GM10248 (cell line): Measurements from ENCODE around the gene RHOBTB3.

Experiments used
- CTCF ChIA-PET: fragments of 300-600 bp; sonication (Branson Sonifier 250); formaldehyde crosslinking; extraction: SDS; loops from one replicate; lab custom pipeline; 2021; ENCODE audit warnings: antibody characterized with exemption; lab: Yijun Ruan, JAX
- POLR2A ChIA-PET: fragments of 350-650 bp; sonication (Branson Sonifier 250); formaldehyde crosslinking; extraction: SDS; loops from one replicate; lab custom pipeline; 2020; ENCODE audit warnings: antibody characterized with exemption; lab: Yijun Ruan, JAX
- DNase-seq: peaks from one replicate; pipeline ENCODE4 v3.0.0; 2012; ENCODE audit errors: extremely low spot score
- CTCF ChIP-seq: IDR thresholded peaks from 2 replicates; pipeline ENCODE4 v1.5.1; 2012; ENCODE audit warnings: mild to moderate bottlenecking, low read depth; ENCODE audit errors: extremely low read depth, missing control alignments, control extremely low read depth

Gene RHOBTB3, protein sequence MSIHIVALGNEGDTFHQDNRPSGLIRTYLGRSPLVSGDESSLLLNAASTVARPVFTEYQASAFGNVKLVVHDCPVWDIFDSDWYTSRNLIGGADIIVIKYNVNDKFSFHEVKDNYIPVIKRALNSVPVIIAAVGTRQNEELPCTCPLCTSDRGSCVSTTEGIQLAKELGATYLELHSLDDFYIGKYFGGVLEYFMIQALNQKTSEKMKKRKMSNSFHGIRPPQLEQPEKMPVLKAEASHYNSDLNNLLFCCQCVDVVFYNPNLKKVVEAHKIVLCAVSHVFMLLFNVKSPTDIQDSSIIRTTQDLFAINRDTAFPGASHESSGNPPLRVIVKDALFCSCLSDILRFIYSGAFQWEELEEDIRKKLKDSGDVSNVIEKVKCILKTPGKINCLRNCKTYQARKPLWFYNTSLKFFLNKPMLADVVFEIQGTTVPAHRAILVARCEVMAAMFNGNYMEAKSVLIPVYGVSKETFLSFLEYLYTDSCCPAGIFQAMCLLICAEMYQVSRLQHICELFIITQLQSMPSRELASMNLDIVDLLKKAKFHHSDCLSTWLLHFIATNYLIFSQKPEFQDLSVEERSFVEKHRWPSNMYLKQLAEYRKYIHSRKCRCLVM

GRCh38 chr5:95730730-95731570, at the start of gene RHOBTB3:
RHOBTB3 (plus strand) TSS chr5:95731336; CDS start chr5:95731683, 347 bp downstream.
- DNase-seq = peak; percentile 61
- no peak for TF ChIP-seq CTCF
- ChIA-PET POLR2A (no interaction called here), CTCF (interaction anchor here (0.8 to 2.4 kb wide), 4 partner anchors 10 to 67 kb away, joined by 4 to 14 read pairs (median 8); no protein-coding TSS in a partner anchor)

DNA sequence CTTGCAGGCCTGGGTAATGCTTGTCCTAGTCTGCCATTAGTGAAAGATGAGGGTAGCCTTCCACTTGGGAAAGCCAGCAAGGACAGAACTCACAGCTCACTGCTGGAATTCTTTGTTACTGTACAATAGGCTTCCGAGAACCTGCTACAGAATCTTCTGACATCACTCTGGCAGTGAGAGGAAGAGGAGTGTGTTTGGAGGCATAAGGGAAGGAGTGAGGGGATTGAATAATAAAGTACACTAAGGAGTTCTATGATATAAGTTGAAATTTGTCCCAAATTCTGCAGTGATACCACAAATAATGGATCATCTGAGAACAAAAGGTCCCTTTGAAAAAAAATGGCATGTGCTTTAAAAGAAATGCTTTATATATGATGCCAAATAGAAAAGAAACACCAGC, 48.2 kb upstream of the RHOBTB3 start, which contains the start of gene SPATA9:
TSS of gene SPATA9 (minus strand) at position 101 of the 400 bp plus-strand sequence. CDS start 137 bp downstream, outside the sequence.
- ChIA-PET POLR2A (no interaction called here), CTCF (no interaction called here)
- no peak for DNase-seq
- TF ChIP-seq CTCF = no peak

DNA sequence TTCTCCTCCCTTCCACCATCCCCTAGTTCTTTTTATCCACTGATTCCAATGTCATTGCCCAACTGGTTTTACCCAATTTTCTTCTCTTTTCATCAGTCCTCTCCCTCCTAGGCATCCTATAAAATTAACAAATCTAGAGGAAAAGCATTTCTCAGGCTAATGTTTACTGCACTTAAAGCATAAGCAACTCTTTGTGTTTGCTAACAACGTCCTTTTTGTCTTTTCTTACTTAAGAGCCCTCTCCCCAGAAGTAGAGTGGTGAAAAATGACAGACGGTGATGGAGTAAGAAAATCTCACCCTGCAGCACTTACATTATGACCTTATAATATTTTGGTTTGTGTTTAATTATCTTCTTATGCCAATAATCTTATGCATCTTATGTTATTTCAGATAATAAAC, 46.8 kb upstream of the RHOBTB3 start:
- no peak for DNase-seq
- CTCF ChIA-PET = no interaction called here
- TF ChIP-seq CTCF = no peak
- POLR2A ChIA-PET = no interaction called here

- DNase-seq = no peak
- POLR2A ChIA-PET = no interaction called here
- CTCF ChIA-PET = no interaction called here
- no peak for TF ChIP-seq CTCF
Measured at GRCh38 chr5:95686651-95687050, 44.5 kb upstream of the RHOBTB3 start.

GRCh38 chr5:95689680-95690079, 41.5 kb upstream of the RHOBTB3 start:
- DNase-seq = no peak
- no peak for TF ChIP-seq CTCF
- ChIA-PET CTCF (no interaction called here), POLR2A (no interaction called here)

DNA sequence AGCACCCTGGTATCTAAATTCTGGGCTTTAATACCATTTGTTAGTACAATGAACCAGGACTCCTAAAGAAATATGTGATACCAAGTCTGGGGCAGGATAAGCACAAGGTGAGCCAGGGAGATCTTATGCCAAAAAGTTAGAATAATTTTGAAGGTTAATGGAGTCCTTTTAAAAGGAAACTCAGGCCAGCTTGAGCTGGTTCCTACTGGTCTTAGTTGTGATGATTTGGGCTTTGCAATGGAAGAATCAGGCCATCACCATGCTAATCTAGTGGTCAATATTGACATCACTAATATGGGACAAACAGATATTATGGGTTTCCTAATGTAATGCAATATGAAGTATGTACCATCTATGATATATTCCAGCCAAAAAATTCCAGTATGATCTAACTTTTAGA, 40.8 kb upstream of the RHOBTB3 start:
- DNase-seq = no peak
- TF ChIP-seq CTCF = no peak
- CTCF ChIA-PET = no interaction called here
- POLR2A ChIA-PET = no interaction called here
